OCI-LY1 (cell line): ENCODE data around the gene IL36G.

Experiments
- CTCF ChIP-seq: fragments of 200-600 bp; sonication (generic), shearing (Covaris generic); IDR thresholded peaks from 2 replicates; pipeline ENCODE4 v1.5.1; 2017; ENCODE audit warnings: mild to moderate bottlenecking, antibody characterized with exemption, low read length, moderate library complexity, mixed read lengths
- EZH2 ChIP-seq: fragments of 200-600 bp; sonication (generic), shearing (Covaris generic); IDR thresholded peaks from 2 replicates; pipeline ENCODE4 v1.8.0; 2017; ENCODE audit warnings: borderline replicate concordance, mixed run types, mild to moderate bottlenecking, antibody characterized with exemption, low read length, moderate library complexity, mixed read lengths

- TF ChIP-seq CTCF (no peak), EZH2 (no peak)
Observed at GRCh38 chr2:113028112-113028511, 50.3 kb downstream of the IL36G start.
